H9 (cell line): ENCODE data around the gene C16orf74. TPM values are rescaled to one million over a fixed set of nuclear protein-coding genes. Genes with fewer than 3 reads are reported as not detected.

Source experiments
- DNase-seq: peaks from one replicate; pipeline ENCODE4 v3.0.0-alpha.2; 2017
- H2AFZ ChIP-seq: one replicate; pipeline ENCODE4 v1.6.1; 2013; ENCODE audit warnings: mild to moderate bottlenecking, low read length, control low read depth, moderate library complexity
- H2AK5ac ChIP-seq: 2 replicates; pipeline ENCODE4 v1.6.1; 2013; ENCODE audit warnings: low read length, control low read depth, mixed read lengths; ENCODE audit not compliant: insufficient read length
- H2BK120ac ChIP-seq: one replicate; pipeline ENCODE4 v1.6.1; 2013; ENCODE audit warnings: low read depth, mild to moderate bottlenecking, low read length, control low read depth, inconsistent platforms; ENCODE audit not compliant: poor library complexity, severe bottlenecking
- H2BK12ac ChIP-seq: 2 replicates; pipeline ENCODE4 v1.6.1; 2013; ENCODE audit warnings: low read length, control low read depth, mixed read lengths, low read depth; ENCODE audit not compliant: insufficient read length
- H2BK15ac ChIP-seq: 2 replicates; pipeline ENCODE4 v1.6.1; 2013; ENCODE audit warnings: low read depth, low read length, control low read depth
- H2BK20ac ChIP-seq: one replicate; pipeline ENCODE4 v1.6.1; 2013; ENCODE audit warnings: low read depth, mild to moderate bottlenecking, low read length, control low read depth, inconsistent platforms; ENCODE audit not compliant: poor library complexity, severe bottlenecking
- H2BK5ac ChIP-seq: 2 replicates; pipeline ENCODE4 v1.6.1; 2013; ENCODE audit warnings: low read length, control low read depth, mixed read lengths; ENCODE audit not compliant: insufficient read length
- H3K14ac ChIP-seq: 2 replicates; pipeline ENCODE4 v1.6.1; 2013; ENCODE audit warnings: low read length, control low read depth; ENCODE audit not compliant: insufficient read depth
- H3K18ac ChIP-seq: 2 replicates; pipeline ENCODE4 v1.6.1; 2013; ENCODE audit warnings: low read depth, mild to moderate bottlenecking, mixed read lengths, low read length, control low read depth; ENCODE audit not compliant: insufficient read length
- H3K23ac ChIP-seq: 2 replicates; pipeline ENCODE4 v1.6.1; 2013; ENCODE audit warnings: low read length, control low read depth, mixed read lengths, low read depth; ENCODE audit not compliant: insufficient read length
- H3K23me2 ChIP-seq: 2 replicates; pipeline ENCODE4 v1.6.1; 2013; ENCODE audit warnings: low read depth, mild to moderate bottlenecking, mixed read lengths, low read length, control low read depth; ENCODE audit not compliant: insufficient read length, poor library complexity, severe bottlenecking
- H3K27ac ChIP-seq: 2 replicates; pipeline ENCODE4 v1.5.1; 2013; ENCODE audit warnings: low read length, control low read depth, mixed read lengths, low read depth; ENCODE audit not compliant: insufficient read length
- H3K27me3 ChIP-seq: 2 replicates; pipeline ENCODE4 v1.6.1; 2013; ENCODE audit warnings: low read length, control low read depth, inconsistent platforms; ENCODE audit not compliant: insufficient read depth
- H3K4ac ChIP-seq: 2 replicates; pipeline ENCODE4 v1.6.1; 2013; ENCODE audit warnings: low read depth, mild to moderate bottlenecking, control low read depth, inconsistent platforms, low read length, moderate library complexity
- H3K4me1 ChIP-seq: 2 replicates; pipeline ENCODE4 v1.6.1; 2013; ENCODE audit warnings: low read length, control low read depth, inconsistent platforms; ENCODE audit not compliant: insufficient read depth
- H3K4me2 ChIP-seq: 2 replicates; pipeline ENCODE4 v1.6.1; 2013; ENCODE audit warnings: low read length, control low read depth, mixed read lengths; ENCODE audit not compliant: insufficient read length, insufficient read depth
- H3K56ac ChIP-seq: 2 replicates; pipeline ENCODE4 v1.6.1; 2013; ENCODE audit warnings: low read depth, mild to moderate bottlenecking, mixed read lengths, low read length, control low read depth; ENCODE audit not compliant: insufficient read length
- H3K79me1 ChIP-seq: 2 replicates; pipeline ENCODE4 v1.6.1; 2013; ENCODE audit warnings: low read depth, mild to moderate bottlenecking, moderate library complexity, low read length, control low read depth, inconsistent platforms; ENCODE audit not compliant: insufficient read depth, poor library complexity, severe bottlenecking
- H3K79me2 ChIP-seq: 2 replicates; pipeline ENCODE4 v1.6.1; 2013; ENCODE audit warnings: low read length, control low read depth, inconsistent platforms; ENCODE audit not compliant: insufficient read depth
- H3K9ac ChIP-seq: 2 replicates; pipeline ENCODE4 v1.6.1; 2013; ENCODE audit warnings: low read length, control low read depth, mixed read lengths; ENCODE audit not compliant: insufficient read length; ENCODE audit errors: extremely low read depth
- H3K9me3 ChIP-seq: one replicate; pipeline ENCODE4 v1.6.1; 2013; ENCODE audit warnings: low read depth, low read length, inconsistent platforms; ENCODE audit not compliant: control insufficient read depth
- H3T11ph ChIP-seq: one replicate; pipeline ENCODE4 v1.6.1; 2013; ENCODE audit warnings: mild to moderate bottlenecking, low read length, control low read depth, inconsistent platforms
- H4K20me1 ChIP-seq: one replicate; pipeline ENCODE4 v1.6.1; 2013; ENCODE audit not compliant: control insufficient read depth, insufficient read length, insufficient read depth
- H4K5ac ChIP-seq: 2 replicates; pipeline ENCODE4 v1.6.1; 2013; ENCODE audit warnings: low read depth, mild to moderate bottlenecking, mixed read lengths, low read length, control low read depth; ENCODE audit not compliant: insufficient read length
- H4K8ac ChIP-seq: replicated peaks from 2 replicates; pipeline ENCODE4 v1.6.1; 2013; ENCODE audit warnings: low read length, control low read depth, mixed read lengths, low read depth; ENCODE audit not compliant: insufficient read length
- H4K91ac ChIP-seq: 2 replicates; pipeline ENCODE4 v1.6.1; 2013; ENCODE audit warnings: low read depth, mild to moderate bottlenecking, moderate library complexity, mixed read lengths, low read length, control low read depth; ENCODE audit not compliant: insufficient read length
- H3K27ac Mint-ChIP-seq, 3 experiments: 2 replicates in 2 of 3; 3 replicates in 1 of 3; pipeline ENCODE4 v1.8.0; 2020 to 2021; ENCODE audit warnings: mixed read lengths in 3 of 3, mild to moderate bottlenecking in 1 of 3, moderate library complexity in 1 of 3
- H3K27me3 Mint-ChIP-seq: 2 replicates; pipeline ENCODE4 v1.8.0; 2021; ENCODE audit warnings: low read depth, mild to moderate bottlenecking, moderate library complexity, mixed read lengths
- H3K36me3 Mint-ChIP-seq, 3 experiments: 2 replicates in 2 of 3; 3 replicates in 1 of 3; pipeline ENCODE4 v1.8.0; 2020 to 2021; ENCODE audit warnings: low read depth in 3 of 3, mixed read lengths in 3 of 3; ENCODE audit not compliant: insufficient read depth in 1 of 3
- H3K4me1 Mint-ChIP-seq, 2 experiments: 2 replicates each; pipeline ENCODE4 v1.8.0; 2020; ENCODE audit warnings: mixed read lengths in 2 of 2
- H3K4me3 Mint-ChIP-seq, 2 experiments: 2 replicates in 1 of 2; 3 replicates in 1 of 2; pipeline ENCODE4 v1.8.0; 2020 to 2021; ENCODE audit warnings: mild to moderate bottlenecking in 2 of 2, mixed read lengths in 2 of 2, moderate library complexity in 1 of 2
- H3K9me3 Mint-ChIP-seq, 2 experiments: 2 replicates in 1 of 2; 3 replicates in 1 of 2; pipeline ENCODE4 v1.8.0; 2020; ENCODE audit warnings: mild to moderate bottlenecking in 2 of 2, mixed read lengths in 2 of 2, moderate library complexity in 1 of 2
- CTCF ChIP-seq: fragments of 200-600 bp; sonication (generic); conservative IDR thresholded peaks from 3 replicates; pipeline ENCODE4 v1.8.0; 2021; ENCODE audit warnings: antibody characterized with exemption, mild to moderate bottlenecking
- WGBS: extraction: QIAGEN DNeasy Blood & Tissue Kit; methylation state at CpG from one replicate; pipeline ENCODE4 v1.1.7; 2013; ENCODE audit warnings: missing lambda C conversion rate, low lambda C conversion rate, mixed read lengths; ENCODE audit not compliant: insufficient read length; ENCODE audit errors: extremely low coverage; 5-methylcytosine and 5-hydroxymethylcytosine counted together
- total RNA-seq: library from RNA; stranded (reverse); gene quantifications from 2 replicates; pipeline ENCODE4 v1.2.1, GENCODE V29; 2021

C16orf74 gene
- total RNA-seq, 1 experiment from 2014 or later: 5.6 TPM

GRCh38 chr16:85757341-85757822, 6.5 kb upstream of the C16orf74 start:
- Histone ChIP-seq H3K18ac (no peak overlapping the region), H3K9me3 (no peaks in the 10 kb centered on the region), H3T11ph (no peak overlapping the region), H3K27ac (no peak overlapping the region), H2BK20ac (no peak overlapping the region), H3K4ac (no peak overlapping the region), H3K23me2 (no peaks in the 10 kb centered on the region), H2AK5ac (no peak overlapping the region), H3K4me1 (no peaks in the 10 kb centered on the region; the same call in 1 of the 2 replicates), H3K14ac (no peak overlapping the region), H3K4me2 (no peak overlapping the region), H3K27me3 (no peaks in the 10 kb centered on the region), H4K5ac (no peak overlapping the region), H2AFZ (no peak overlapping the region), H3K79me2 (no peaks in the 10 kb centered on the region), H3K23ac (no peak overlapping the region), H3K9ac (no peak overlapping the region), H2BK12ac (no peak overlapping the region), H4K20me1 (no peaks in the 10 kb centered on the region), H4K8ac (no peak overlapping the region), H2BK5ac (no peak overlapping the region), H2BK120ac (no peak overlapping the region), H2BK15ac (no peak overlapping the region), H3K56ac (no peak overlapping the region), H3K79me1 (no peaks in the 10 kb centered on the region), H4K91ac (no peak overlapping the region)
- H3K4me1 Mint-ChIP-seq: peaks cover 19 to 25% of the 10 kb centered on the region in 2 experiments
- no peaks in the 10 kb centered on the region for H3K9me3 Mint-ChIP-seq
- H3K4me3 Mint-ChIP-seq: no peak overlapping the region
- no peak for DNase-seq
- no peak for TF ChIP-seq CTCF
- WGBS: no CpG with 5 or more reads among the region's 7 CpGs
- H3K36me3 Mint-ChIP-seq: no peaks in the 10 kb centered on the region
- H3K27me3 Mint-ChIP-seq: peaks cover 23% of the 10 kb centered on the region
- no peak overlapping the region for H3K27ac Mint-ChIP-seq
